Progenitor cell of endocrine pancreas (in vitro differentiated cells): ENCODE measurements around the gene ASB6. TPM values are rescaled to one million over a fixed set of nuclear protein-coding genes. Genes with fewer than 3 reads are reported as not detected.

Source experiments
- DNase-seq: peaks from one replicate; pipeline ENCODE4 v3.0.0; 2021; ENCODE audit warnings: low spot score; ENCODE audit not compliant: unreplicated experiment
- H3K27ac Mint-ChIP-seq: 2 replicates; pipeline ENCODE4 v1.8.0; 2021; ENCODE audit warnings: mild to moderate bottlenecking, moderate library complexity, mixed read lengths
- H3K27me3 Mint-ChIP-seq: 2 replicates; pipeline ENCODE4 v1.8.0; 2021; ENCODE audit warnings: mixed read lengths
- H3K36me3 Mint-ChIP-seq: 2 replicates; pipeline ENCODE4 v1.8.0; 2022; ENCODE audit warnings: mixed read lengths; ENCODE audit not compliant: insufficient read depth
- H3K4me1 Mint-ChIP-seq: 2 replicates; pipeline ENCODE4 v1.8.0; 2021; ENCODE audit warnings: low read depth, mixed read lengths
- H3K4me3 Mint-ChIP-seq: 2 replicates; pipeline ENCODE4 v1.8.0; 2021; ENCODE audit warnings: low read depth, mild to moderate bottlenecking, moderate library complexity, mixed read lengths
- H3K9me3 Mint-ChIP-seq: 2 replicates; pipeline ENCODE4 v1.8.0; 2021; ENCODE audit warnings: low read depth, mixed read lengths
- total RNA-seq: library from RNA; stranded (reverse); gene quantifications from 2 replicates; pipeline ENCODE4 v1.2.1, GENCODE V29; 2021
- TF ChIP-seq, protein P1 (sequence below): fragments of 200-600 bp; sonication (generic); IDR thresholded peaks from one replicate; pipeline ENCODE4 v1.5.0; 2021; ENCODE audit warnings: antibody characterized with exemption, mild to moderate bottlenecking; ENCODE audit not compliant: unreplicated experiment

ASB6 gene
- total RNA-seq, 1 donor from 2014 or later: 19.7 TPM

DNA sequence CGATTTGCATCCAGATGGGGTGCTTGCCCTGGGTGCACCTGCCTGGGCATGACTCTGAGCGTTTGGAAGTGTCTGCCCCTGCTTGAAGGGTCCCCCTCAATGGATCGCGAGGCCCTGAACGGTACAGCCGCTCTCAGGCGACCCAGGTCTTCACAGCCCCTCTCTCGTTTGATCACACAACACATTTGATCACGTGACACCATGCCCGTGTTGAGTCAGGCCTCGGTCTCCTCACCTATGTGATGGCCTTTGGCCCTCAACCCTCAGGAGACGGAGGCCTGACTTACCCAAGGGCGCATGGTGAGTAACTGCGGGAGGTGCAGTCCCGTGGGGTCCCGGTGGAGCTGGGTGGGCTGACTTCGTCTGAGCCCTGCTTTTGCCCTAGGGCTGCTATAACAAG lies 3.0 kb upstream of the ASB6 start:
- TF ChIP-seq, protein P1, sequence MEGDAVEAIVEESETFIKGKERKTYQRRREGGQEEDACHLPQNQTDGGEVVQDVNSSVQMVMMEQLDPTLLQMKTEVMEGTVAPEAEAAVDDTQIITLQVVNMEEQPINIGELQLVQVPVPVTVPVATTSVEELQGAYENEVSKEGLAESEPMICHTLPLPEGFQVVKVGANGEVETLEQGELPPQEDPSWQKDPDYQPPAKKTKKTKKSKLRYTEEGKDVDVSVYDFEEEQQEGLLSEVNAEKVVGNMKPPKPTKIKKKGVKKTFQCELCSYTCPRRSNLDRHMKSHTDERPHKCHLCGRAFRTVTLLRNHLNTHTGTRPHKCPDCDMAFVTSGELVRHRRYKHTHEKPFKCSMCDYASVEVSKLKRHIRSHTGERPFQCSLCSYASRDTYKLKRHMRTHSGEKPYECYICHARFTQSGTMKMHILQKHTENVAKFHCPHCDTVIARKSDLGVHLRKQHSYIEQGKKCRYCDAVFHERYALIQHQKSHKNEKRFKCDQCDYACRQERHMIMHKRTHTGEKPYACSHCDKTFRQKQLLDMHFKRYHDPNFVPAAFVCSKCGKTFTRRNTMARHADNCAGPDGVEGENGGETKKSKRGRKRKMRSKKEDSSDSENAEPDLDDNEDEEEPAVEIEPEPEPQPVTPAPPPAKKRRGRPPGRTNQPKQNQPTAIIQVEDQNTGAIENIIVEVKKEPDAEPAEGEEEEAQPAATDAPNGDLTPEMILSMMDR: no peak

DNA sequence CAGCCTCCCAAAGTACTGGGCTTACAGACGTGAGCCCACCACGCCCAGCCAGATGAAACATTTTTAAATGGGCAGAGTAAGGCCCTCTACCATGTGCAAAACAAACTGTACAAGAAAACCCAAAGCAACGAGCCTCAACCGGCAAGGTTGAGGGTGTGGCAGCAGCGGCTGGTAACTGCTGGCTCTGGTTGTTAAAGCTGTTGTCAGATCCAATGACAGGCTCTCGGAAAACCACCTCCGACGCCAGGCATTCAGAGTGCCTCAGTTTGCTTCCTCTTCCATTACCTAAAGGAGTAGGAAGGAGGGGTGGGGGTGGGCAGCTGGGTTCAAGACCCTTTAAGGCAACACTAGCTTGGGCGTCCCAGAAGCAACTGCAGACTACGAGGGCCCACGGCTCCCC lies 2.4 kb upstream of the ASB6 start:
- no peak for DNase-seq
- Mint-ChIP-seq H3K9me3 (no peaks in the 10 kb centered on the region), H3K4me1 (peaks cover 14% of the 10 kb centered on the region), H3K4me3 (no peak overlapping the region), H3K27ac (no peak overlapping the region), H3K27me3 (no peaks in the 10 kb centered on the region), H3K36me3 (no peaks in the 10 kb centered on the region)
- TF ChIP-seq, protein P1: no peak

More for the DNA sequence above, 3.0 kb upstream of the ASB6 start:
- Mint-ChIP-seq H3K27ac (no peak overlapping the region), H3K27me3 (no peaks in the 10 kb centered on the region), H3K4me3 (no peak overlapping the region), H3K4me1 (peaks cover 14% of the 10 kb centered on the region), H3K9me3 (no peaks in the 10 kb centered on the region), H3K36me3 (no peaks in the 10 kb centered on the region)
- DNase-seq: no peak

DNA sequence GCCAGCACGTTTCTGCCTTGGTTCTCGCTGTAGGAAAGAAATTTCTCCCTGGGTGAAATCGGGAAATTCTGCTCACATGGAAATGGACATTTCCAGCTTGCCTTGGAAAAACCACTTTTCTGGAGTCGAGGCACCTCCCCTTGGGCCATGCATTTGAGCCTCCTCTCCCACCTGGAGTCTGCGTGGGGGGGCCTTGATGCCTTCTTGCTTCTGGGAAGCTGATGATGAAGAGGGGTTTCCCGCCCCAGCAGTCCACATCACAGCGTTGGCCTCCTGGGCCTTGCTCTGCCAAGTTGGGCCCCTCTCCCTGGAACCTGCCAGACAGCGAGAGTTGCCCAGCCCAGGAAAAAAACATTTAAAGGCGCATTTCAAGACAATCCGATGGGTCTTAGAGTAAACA lies 1.8 kb upstream of the ASB6 start:
- no peak for DNase-seq
- H3K27me3 Mint-ChIP-seq: no peaks in the 10 kb centered on the region
- H3K4me1 Mint-ChIP-seq: peaks cover 14% of the 10 kb centered on the region
- H3K36me3 Mint-ChIP-seq: no peaks in the 10 kb centered on the region
- no peak overlapping the region for H3K4me3 Mint-ChIP-seq
- TF ChIP-seq, protein P1: no peak
- no peaks in the 10 kb centered on the region for H3K9me3 Mint-ChIP-seq
- H3K27ac Mint-ChIP-seq: peak overlapping the region; percentile 20

DNA sequence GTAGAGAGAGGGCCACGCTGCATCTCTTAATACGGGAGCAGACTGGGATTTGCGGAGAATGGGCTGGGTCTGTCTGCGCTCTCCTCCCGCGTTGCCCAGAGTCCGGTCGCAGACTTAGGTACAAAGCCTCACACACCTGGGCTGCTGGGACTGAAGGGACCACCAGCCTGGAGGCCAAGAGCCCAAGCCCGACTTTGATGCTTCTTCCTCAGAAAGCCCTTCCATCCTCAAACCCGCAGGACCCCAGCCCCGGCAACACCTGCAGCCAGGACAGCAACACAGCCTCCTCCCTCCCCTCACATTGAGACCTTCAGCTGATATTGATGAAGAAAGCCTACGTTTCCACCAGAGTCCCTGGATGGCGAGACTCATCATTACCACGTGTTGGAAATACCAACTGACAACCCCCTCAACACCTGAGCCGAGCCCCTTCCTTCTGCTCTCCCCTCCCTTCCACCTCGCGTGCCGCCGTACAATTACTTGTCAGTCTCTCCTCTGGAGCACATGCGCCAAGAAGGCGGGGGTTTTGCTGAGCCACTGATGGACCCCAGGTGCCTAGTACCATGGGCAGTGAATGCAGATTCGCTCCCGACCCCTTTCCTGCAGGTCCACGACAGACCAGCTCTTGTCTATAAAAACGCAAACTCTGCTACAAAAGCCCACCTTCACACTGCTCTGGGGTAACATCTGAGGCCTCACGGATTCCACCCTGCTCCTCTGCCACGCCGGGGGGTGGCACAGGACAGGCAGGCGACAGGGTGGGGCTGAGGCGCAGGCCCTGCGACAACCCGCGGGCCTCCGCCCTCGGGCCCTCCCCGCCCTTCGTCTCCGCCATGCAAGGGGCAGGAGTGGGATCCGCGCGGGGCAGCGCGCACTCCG lies 841 bp downstream of the ASB6 start:
- TF ChIP-seq, protein P1: no peak
- peak overlapping the region; percentile 74 for H3K4me3 Mint-ChIP-seq

DNA sequence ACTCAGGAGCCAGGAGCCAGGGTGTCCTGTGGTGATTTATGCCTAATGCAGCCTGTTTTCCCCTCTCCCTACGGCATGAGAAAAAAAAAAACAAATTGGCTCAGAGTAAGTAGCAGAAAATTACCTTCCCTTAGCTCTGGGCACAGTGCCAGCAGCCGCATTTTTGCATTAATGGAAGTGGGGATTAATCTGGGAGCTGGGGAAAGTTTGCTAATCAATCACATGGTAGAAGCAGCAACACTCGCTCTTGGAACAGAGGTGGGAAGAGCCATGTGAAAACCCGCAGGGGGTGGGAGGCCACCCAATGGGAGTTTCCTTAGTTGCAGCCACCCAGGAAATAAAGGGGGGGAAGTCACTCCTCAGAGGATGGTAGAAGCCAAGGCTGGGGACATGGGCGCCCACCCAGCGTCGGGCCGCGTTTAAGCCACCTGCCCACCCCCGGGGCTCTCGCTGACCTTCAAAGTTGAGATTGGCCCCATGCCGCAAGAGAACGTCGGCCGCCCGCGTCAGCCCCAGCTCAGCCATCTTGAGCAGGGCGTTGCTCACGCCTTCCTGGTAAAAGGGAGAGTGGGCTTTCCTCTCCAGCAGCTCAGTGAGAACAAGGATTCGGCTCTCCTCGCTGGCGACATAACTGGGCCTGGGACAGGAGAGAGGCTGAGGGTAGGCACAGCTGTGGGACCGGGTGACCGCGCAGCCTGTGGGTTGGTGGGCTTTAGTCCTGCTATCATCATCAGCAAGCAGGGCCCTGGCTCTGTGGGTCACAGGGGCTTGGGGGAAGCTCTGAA lies 1.7 kb downstream of the ASB6 start:
- TF ChIP-seq, protein P1: no peak
- Mint-ChIP-seq H3K4me3 (peak overlapping the region; percentile 74), H3K27ac (no peak overlapping the region), H3K36me3 (peaks cover 5% of the 10 kb centered on the region), H3K27me3 (no peaks in the 10 kb centered on the region), H3K9me3 (no peaks in the 10 kb centered on the region), H3K4me1 (peaks cover 10% of the 10 kb centered on the region)
- DNase-seq: no peak

More for the DNA sequence above, 841 bp downstream of the ASB6 start:
- no peak for DNase-seq
- no peaks in the 10 kb centered on the region for H3K27me3 Mint-ChIP-seq
- peaks cover 10% of the 10 kb centered on the region for H3K4me1 Mint-ChIP-seq
- peaks cover 5% of the 10 kb centered on the region for H3K36me3 Mint-ChIP-seq
- H3K27ac Mint-ChIP-seq: peak overlapping the region; percentile 46
- H3K9me3 Mint-ChIP-seq: no peaks in the 10 kb centered on the region
